ENCODE measurements around the gene OOSP4A.

The OOSP4A gene

DNA sequence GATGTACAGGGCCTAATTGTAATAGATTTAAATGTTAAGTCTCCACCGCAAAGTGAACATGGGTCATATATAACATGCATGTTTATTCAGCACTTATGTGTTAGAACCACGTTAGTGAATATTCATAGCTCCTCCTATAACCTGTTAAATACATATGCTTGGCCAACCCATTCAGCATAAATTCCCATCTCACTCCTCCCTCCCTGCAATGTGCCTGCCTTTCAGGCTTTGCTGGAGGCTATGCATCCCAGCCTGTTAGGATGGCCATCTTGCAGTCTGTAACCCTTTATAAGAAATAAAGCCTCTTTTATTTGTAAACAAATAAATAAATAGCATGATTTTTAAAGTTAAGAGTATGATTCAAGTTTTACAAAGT is 1.7 kb upstream of the OOSP4A start:
- Histone ChIP-seq H3K27ac (ENCODE audit: low read depth, low read length, poor library complexity, severe bottlenecking) (no peak overlapping the region), H3K4me2 (ENCODE audit: low read length) (no peak overlapping the region), H3K27me3 (ENCODE audit: insufficient read depth, low read length) (no peaks in the 10 kb centered on the region), H3F3A (ENCODE audit: insufficient read depth, low read length) (no peaks in the 10 kb centered on the region), H2AFZ (ENCODE audit: low read length) (no peak overlapping the region), H3K9me2 (ENCODE audit: low read depth, low read length) (no peaks in the 10 kb centered on the region), H3K9ac (ENCODE audit: low read length) (no peak overlapping the region), H3K4me3 (ENCODE audit: low read depth, low read length, poor library complexity, severe bottlenecking) (no peak overlapping the region), H3K4me1 (ENCODE audit: insufficient read depth, low read length, severe bottlenecking) (no peaks in the 10 kb centered on the region), H3K36me3 (ENCODE audit: insufficient read depth, low read length) (no peaks in the 10 kb centered on the region), H4K20me1 (ENCODE audit: insufficient read depth, low read length) (no peaks in the 10 kb centered on the region), H3K9me3 (ENCODE audit: low read length) (no peaks in the 10 kb centered on the region), H3K79me2 (ENCODE audit: insufficient read depth, low read length) (no peaks in the 10 kb centered on the region)
- TF ChIP-seq, protein P1, sequence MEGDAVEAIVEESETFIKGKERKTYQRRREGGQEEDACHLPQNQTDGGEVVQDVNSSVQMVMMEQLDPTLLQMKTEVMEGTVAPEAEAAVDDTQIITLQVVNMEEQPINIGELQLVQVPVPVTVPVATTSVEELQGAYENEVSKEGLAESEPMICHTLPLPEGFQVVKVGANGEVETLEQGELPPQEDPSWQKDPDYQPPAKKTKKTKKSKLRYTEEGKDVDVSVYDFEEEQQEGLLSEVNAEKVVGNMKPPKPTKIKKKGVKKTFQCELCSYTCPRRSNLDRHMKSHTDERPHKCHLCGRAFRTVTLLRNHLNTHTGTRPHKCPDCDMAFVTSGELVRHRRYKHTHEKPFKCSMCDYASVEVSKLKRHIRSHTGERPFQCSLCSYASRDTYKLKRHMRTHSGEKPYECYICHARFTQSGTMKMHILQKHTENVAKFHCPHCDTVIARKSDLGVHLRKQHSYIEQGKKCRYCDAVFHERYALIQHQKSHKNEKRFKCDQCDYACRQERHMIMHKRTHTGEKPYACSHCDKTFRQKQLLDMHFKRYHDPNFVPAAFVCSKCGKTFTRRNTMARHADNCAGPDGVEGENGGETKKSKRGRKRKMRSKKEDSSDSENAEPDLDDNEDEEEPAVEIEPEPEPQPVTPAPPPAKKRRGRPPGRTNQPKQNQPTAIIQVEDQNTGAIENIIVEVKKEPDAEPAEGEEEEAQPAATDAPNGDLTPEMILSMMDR (IDR thresholded peaks at IDR 0.05; ENCODE audit: low read length) = no peak
- TF ChIP-seq EZH2 (IDR thresholded peaks at IDR 0.05; ENCODE audit: borderline replicate concordance, low read length) = no peak

DNA sequence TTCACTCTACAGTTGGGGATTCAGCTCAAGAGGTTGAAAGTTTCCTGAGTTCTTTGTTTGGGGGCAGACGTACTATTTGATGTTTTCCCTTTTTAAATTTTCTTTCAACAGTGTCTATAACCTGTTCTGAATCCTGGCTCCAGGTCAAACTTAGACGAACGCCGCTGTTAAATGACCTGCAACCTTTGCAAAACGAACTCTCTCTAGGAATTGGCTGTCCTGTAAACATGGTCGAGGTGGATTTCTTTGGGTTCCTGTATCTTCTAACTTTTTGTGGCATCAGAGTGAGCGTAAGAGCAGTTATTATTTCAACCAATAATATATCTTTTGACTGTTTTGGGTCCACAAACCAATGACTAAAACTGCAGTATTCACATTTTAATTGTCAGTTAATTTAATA is 1.6 kb downstream of the OOSP4A start:
- Histone ChIP-seq H3K27me3 (ENCODE audit: insufficient read depth, low read length) (no peaks in the 10 kb centered on the region), H3K36me3 (ENCODE audit: insufficient read depth, low read length) (no peaks in the 10 kb centered on the region), H4K20me1 (ENCODE audit: insufficient read depth, low read length) (no peaks in the 10 kb centered on the region), H3K9me3 (ENCODE audit: low read length) (no peaks in the 10 kb centered on the region), H3K79me2 (ENCODE audit: insufficient read depth, low read length) (no peaks in the 10 kb centered on the region), H3K4me2 (ENCODE audit: low read length) (no peak overlapping the region), H3K4me3 (ENCODE audit: low read depth, low read length, poor library complexity, severe bottlenecking) (no peak overlapping the region), H3F3A (ENCODE audit: insufficient read depth, low read length) (no peaks in the 10 kb centered on the region), H3K9me2 (ENCODE audit: low read depth, low read length) (no peaks in the 10 kb centered on the region), H3K4me1 (ENCODE audit: insufficient read depth, low read length, severe bottlenecking) (no peaks in the 10 kb centered on the region), H3K9ac (ENCODE audit: low read length) (no peak overlapping the region), H3K27ac (ENCODE audit: low read depth, low read length, poor library complexity, severe bottlenecking) (no peak overlapping the region), H2AFZ (ENCODE audit: low read length) (no peak overlapping the region)
- no peak for TF ChIP-seq EZH2 (IDR thresholded peaks at IDR 0.05; ENCODE audit: borderline replicate concordance, low read length)
- TF ChIP-seq, protein P1 (IDR thresholded peaks at IDR 0.05; ENCODE audit: low read length) = no peak

DNA sequence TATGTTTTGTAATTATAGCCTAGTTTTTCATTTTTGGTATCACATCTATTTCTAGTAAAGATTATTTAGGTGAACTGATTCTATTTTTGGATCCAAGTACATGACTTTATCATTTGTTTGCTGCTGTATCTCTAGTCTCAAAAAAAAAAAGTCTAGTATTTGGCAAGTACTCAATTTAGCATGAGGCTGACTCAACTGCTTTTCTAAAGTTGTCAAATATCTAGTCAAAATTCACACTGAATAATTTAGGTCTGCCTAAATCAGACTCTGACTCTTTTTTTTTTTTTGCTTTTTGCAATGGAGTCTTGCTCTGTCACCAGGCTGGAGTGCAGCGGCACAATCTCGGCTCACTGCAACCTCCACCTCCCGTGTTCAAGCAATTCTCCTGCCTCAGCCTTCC is 2.4 kb downstream of the OOSP4A start:
- no peak for TF ChIP-seq EZH2 (IDR thresholded peaks at IDR 0.05; ENCODE audit: borderline replicate concordance, low read length)
- TF ChIP-seq, protein P1 (IDR thresholded peaks at IDR 0.05; ENCODE audit: low read length) = no peak
- Histone ChIP-seq H3K4me2 (ENCODE audit: low read length) (no peak overlapping the region), H3K4me3 (ENCODE audit: low read depth, low read length, poor library complexity, severe bottlenecking) (no peak overlapping the region), H3K27ac (ENCODE audit: low read depth, low read length, poor library complexity, severe bottlenecking) (no peak overlapping the region), H4K20me1 (ENCODE audit: insufficient read depth, low read length) (no peaks in the 10 kb centered on the region), H3K79me2 (ENCODE audit: insufficient read depth, low read length) (no peaks in the 10 kb centered on the region), H3F3A (ENCODE audit: insufficient read depth, low read length) (no peaks in the 10 kb centered on the region), H3K27me3 (ENCODE audit: insufficient read depth, low read length) (no peaks in the 10 kb centered on the region; the same call in 1 of the 2 replicates), H3K4me1 (ENCODE audit: insufficient read depth, low read length, severe bottlenecking) (no peaks in the 10 kb centered on the region), H2AFZ (ENCODE audit: low read length) (no peak overlapping the region), H3K9me3 (ENCODE audit: low read length) (no peaks in the 10 kb centered on the region), H3K36me3 (ENCODE audit: insufficient read depth, low read length) (no peaks in the 10 kb centered on the region), H3K9ac (ENCODE audit: low read length) (no peak overlapping the region), H3K9me2 (ENCODE audit: low read depth, low read length) (no peaks in the 10 kb centered on the region)

All from OCI-LY1 (cell line).